ENCODE data around the gene CD81.
"Not testable (repeated sequence)": the region's sequence is repeated elsewhere in the genome, so short reads cannot be mapped to it uniquely, and the experiment has no call there.

Gene CD81

GRCh38 chr11:2357651-2358050, 19.5 kb upstream of the CD81 start:
- DNase-seq: not testable (repeated sequence)

- DNase-seq: no peak
Observed at GRCh38 chr11:2358754-2359442, 18.2 kb upstream of the CD81 start.

- no peak for DNase-seq
Observed at GRCh38 chr11:2359557-2359956, 17.6 kb upstream of the CD81 start.

GRCh38 chr11:2360081-2360642, 16.9 kb upstream of the CD81 start:
- DNase-seq: no peak

- DNase-seq: no peak
Observed at GRCh38 chr11:2361565-2361964, 15.5 kb upstream of the CD81 start.

- no peak for DNase-seq
Observed at GRCh38 chr11:2362414-2362813, 14.7 kb upstream of the CD81 start.

GRCh38 chr11:2363130-2363529, 14.0 kb upstream of the CD81 start:
- no peak for DNase-seq

GRCh38 chr11:2363577-2364370, 13.3 kb upstream of the CD81 start:
- no peak for DNase-seq

- not testable (repeated sequence) for DNase-seq
Observed at GRCh38 chr11:2364386-2364785, 12.7 kb upstream of the CD81 start.

- no peak for DNase-seq
Observed at GRCh38 chr11:2365571-2366210, 11.4 kb upstream of the CD81 start.

- DNase-seq: no peak
Observed at GRCh38 chr11:2366276-2366675, 10.8 kb upstream of the CD81 start.

GRCh38 chr11:2366733-2367132, 10.4 kb upstream of the CD81 start:
- DNase-seq: no peak

GRCh38 chr11:2367266-2368160, 9.6 kb upstream of the CD81 start:
- DNase-seq: no peak

- DNase-seq: no peak
Observed at GRCh38 chr11:2368178-2368850, 8.8 kb upstream of the CD81 start.

- DNase-seq: no peak
Observed at GRCh38 chr11:2368851-2369180, 8.3 kb upstream of the CD81 start.

GRCh38 chr11:2369320-2369719, 7.8 kb upstream of the CD81 start:
- no peak for DNase-seq

- no peak for DNase-seq
Observed at GRCh38 chr11:2369896-2370295, 7.2 kb upstream of the CD81 start.

GRCh38 chr11:2374456-2375201, 2.5 kb upstream of the CD81 start:
- DNase-seq: no peak

- DNase-seq: no peak
Observed at GRCh38 chr11:2375341-2375853, 1.7 kb upstream of the CD81 start.

- no peak for DNase-seq
Observed at GRCh38 chr11:2375964-2376551, 1.1 kb upstream of the CD81 start.

Measured in COR-L47 (cell line).